Kidney tubule cell (primary cell): ENCODE measurements around the gene HGFAC.

ENCODE experiments used
- DNase-seq: peaks from one replicate; pipeline ENCODE4 v3.0.0-alpha.2; 2018; ENCODE audit warnings: low spot score

HGFAC gene

GRCh38 chr4:3486541-3487540 lies 45.1 kb downstream of the HGFAC start:
- no peak for DNase-seq

- no peak for DNase-seq
These were observed 46.1 kb downstream of the HGFAC start for GRCh38 chr4:3487861-3488260.

- no peak for DNase-seq
These were observed 47.1 kb downstream of the HGFAC start for GRCh38 chr4:3488820-3489219.

GRCh38 chr4:3489451-3489962 lies 47.7 kb downstream of the HGFAC start:
- DNase-seq = no peak

GRCh38 chr4:3491681-3492405 lies 50.1 kb downstream of the HGFAC start:
- peak; percentile 51 for DNase-seq

GRCh38 chr4:3492741-3493719 lies 51.3 kb downstream of the HGFAC start:
- DNase-seq = no peak

- DNase-seq = no peak
These were observed 52.1 kb downstream of the HGFAC start for GRCh38 chr4:3493720-3494461.

- DNase-seq = no peak
These were observed 52.7 kb downstream of the HGFAC start for GRCh38 chr4:3494462-3494871.

GRCh38 chr4:3495204-3495975 lies 53.6 kb downstream of the HGFAC start:
- DNase-seq = no peak

- no peak for DNase-seq
These were observed 54.3 kb downstream of the HGFAC start for GRCh38 chr4:3496021-3496420.

GRCh38 chr4:3497095-3497494 lies 55.3 kb downstream of the HGFAC start:
- no peak for DNase-seq

- no peak for DNase-seq
These were observed 56.0 kb downstream of the HGFAC start for GRCh38 chr4:3497523-3498389.

- no peak for DNase-seq
These were observed 56.6 kb downstream of the HGFAC start for GRCh38 chr4:3498407-3498806.
